Fibroblast of skin of right biceps (primary cell): ENCODE measurements around the gene FTCD.
A peak's percentile ranks its signal among the peaks of the same experiment; 100 is the strongest.
"Not testable (repeated sequence)": the region's sequence is repeated elsewhere in the genome, so short reads cannot be mapped to it uniquely, and the experiment has no call there.

Source experiments
- DNase-seq: peaks from one replicate; pipeline ENCODE4 v3.0.0-alpha.2; 2013

FTCD gene

GRCh38 chr21:46170436-46171193, 15.2 kb upstream of the FTCD start:
- not testable (repeated sequence) for DNase-seq

DNA sequence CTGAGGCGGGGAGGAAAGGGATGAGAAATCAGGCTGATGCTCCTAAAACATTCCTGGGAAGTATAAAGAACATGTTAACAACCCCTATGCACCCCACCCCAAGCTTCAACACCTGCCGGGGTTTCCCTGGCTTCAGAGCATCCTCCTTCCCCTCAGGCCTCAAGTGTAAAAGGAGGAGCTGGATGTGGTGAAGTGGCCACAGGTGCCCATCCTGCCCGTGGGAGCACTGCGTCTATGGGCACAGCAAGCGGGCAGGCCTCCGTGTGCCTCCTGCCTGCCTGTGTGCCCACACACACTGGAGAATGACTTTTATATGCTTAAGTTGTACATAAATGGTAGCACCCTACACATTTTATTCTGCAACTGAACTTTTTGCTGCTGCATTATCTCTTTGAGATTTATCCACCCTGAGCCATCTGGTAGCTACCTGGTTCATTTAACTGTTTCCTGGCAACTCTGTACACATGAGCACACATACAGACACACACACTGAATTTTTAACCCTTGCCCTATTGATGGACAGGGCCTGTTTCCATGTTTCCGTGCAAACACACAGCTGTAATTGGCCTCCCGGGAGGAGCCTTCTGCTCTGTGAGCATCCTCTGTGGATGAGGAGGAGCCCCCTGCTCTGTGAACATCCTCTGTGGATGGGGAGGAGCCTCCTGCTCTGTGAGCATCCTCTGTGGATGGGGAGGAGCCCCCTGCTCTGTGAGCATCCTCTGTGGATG, 13.4 kb upstream of the FTCD start:
- DNase-seq = no peak

DNA sequence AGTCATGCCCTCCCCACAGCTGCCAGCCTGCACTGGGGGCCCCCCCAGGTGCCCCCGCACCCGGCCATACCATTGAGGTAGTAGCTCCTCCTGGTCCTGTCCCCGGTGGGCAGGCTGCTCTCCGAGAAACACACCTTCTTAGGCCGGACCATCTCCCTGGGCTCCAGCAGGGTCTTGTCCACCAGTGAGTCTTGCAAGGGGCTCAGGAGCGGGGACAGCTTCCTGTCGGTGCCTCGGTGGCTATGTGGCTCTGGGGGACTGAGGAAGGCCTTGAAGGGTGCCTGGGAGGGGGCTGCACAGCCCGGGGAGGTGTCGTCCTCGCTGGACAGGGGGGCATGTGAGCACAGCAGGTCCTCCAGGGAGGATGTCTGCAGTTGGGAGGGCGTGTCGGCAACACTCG, 12.9 kb upstream of the FTCD start:
- no peak for DNase-seq

GRCh38 chr21:46165098-46165497, 9.7 kb upstream of the FTCD start:
- DNase-seq = no peak

DNA sequence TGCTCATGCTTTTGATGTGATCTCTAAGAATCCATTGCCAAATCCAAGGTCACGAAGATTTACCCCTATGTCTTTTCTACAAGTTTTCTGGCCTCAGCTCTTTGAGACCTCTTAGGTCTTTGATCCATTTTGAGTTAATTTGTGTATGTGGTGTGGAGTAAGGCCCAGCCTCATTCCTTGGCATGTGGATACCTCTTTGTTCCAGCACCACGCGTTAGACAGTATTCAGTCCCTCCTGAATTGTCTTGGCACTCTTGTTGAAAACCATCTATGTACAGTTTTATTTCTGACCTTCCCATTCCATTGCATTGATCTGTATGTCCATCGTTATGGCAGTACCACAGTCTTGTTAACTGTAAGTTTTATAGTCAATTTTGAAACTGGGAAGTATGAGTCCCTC, 8.0 kb upstream of the FTCD start:
- no peak for DNase-seq

DNA sequence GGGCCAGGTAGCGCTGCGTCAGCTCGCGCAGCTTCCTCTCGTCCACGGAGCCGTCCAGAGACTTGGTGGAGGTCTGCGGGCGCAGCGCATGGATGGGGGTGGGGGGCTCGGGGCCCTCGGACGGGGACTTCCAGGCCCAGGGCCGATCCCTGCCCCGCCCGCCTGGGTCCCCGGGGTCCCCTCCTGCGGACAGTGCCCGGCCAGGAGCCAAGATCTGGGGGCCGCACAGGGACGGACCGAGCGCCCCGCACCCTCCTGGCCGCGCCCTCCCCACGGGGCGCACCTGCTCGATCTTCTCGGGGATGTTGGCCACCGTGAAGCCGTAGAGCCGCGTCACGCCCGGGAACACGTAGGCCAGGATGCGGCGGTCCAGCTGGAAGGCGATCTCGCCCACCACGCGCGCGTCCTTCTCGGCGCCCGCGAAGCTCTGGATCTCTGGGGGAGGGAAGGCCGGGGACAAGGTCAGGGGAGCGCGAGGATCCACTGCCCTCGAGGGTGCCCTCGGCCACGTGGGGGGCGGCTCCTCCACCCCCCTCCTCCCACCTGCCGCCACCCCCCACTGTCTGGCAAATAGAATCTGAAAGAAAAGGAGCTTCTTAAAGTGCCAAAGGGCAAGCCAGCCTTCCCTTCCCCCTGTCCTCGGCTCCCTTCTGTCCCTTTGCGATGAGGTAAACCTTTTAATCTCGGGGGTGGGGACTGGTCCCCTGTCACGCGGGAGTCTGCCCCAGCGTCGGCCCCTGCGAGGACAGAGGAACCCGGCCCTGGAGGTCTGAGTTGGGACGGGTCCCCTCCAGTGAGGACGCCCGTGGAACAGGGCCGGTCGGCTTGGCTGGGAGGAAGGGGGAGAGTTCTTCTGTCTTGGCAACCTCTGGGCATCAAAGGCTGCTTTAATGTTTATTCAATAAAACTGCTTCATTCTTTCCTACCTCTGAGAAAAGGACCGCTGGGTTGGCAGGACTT, 6.5 kb upstream of the FTCD start:
- no peak for DNase-seq

DNA sequence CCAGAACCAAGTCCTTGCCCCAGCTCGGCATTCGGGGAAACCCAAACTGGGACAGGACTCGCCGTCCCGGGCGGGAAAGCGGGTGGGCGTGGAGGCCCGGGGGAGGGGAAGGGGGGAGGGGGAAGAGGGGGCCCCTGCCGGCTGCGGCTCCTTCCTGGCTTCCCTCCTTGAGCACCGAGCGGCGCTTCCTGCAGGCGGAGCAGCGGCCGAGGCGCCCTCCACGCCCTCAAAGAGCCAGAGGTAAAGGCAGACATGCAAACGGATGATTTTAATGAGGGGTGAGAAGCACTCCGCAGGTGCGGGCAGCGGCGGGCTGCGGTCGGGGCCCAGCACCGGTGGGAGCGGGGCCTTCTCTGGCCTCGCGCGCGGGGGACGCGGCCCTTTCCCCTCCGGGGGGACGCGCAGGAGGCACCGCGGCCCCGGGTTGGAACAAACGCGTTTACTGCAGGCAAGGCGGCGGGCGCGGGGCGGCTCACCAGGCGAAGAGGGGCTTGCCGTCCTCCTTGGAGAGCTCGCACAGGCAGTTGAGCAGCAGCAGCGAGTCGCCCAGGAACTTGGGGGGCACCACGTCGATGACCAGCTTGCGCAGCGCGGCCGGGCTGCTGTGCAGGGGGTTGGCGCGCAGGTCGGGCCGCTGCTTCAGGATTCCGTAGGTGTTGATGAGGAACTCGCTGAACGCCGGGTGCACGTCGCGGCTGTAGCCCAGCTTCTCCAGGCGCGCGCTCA, 5.7 kb upstream of the FTCD start:
- DNase-seq = no peak

DNA sequence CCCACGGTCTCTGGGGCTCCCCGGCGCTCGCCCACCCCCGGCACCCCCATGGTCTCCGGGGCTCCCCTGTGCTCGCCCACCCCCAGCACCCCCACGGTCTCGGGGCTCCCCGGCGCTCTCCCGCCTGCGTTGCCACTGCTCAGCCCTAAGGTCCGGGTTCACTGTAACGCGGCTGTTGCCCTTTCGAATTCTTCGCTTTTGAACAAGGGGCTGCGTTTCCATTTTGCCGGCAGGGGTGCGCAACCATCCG, 5.2 kb upstream of the FTCD start:
- DNase-seq = no peak

DNA sequence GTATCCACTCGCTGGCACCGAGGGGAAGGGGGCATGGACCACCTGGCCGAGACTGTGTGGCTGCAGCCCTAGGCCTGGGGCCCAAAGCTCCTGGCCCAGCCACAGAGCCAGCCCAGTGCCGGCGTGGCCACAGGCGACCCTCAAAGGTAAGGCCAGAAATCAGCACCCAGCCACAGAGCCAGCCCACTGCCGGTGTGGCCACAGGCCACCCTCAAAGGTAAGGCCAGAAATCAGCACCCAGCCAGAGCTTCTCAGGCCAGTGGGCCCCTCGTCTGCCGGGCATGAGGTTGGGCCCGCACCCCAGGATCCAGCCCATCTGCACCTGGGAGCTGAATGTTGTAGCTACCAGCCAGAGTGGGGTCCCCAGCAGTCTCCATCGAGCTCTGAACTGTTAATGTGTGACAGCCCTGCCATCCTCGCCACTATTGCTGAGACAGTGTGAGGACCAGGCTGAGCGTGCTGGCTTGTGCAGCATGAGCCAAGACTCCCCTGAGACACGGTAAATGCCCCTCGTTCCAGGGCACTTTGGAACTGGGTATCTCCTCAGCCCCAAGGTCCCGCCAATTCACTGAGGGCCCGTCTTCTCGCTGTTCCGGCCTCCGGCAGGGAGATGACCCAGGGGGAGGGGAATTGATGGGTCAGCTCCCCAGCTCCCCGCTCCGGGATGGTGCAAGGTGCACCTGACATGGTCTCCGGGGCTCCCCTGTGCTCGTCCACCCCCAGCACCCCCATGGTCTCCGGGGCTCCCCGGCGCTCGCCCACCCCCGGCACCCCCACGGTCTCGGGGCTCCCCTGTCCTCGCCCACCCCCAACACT, 4.7 kb upstream of the FTCD start:
- DNase-seq = no peak

GRCh38 chr21:46159390-46159789, 4.0 kb upstream of the FTCD start:
- no peak for DNase-seq

GRCh38 chr21:46158666-46159300, 3.4 kb upstream of the FTCD start:
- DNase-seq = no peak

DNA sequence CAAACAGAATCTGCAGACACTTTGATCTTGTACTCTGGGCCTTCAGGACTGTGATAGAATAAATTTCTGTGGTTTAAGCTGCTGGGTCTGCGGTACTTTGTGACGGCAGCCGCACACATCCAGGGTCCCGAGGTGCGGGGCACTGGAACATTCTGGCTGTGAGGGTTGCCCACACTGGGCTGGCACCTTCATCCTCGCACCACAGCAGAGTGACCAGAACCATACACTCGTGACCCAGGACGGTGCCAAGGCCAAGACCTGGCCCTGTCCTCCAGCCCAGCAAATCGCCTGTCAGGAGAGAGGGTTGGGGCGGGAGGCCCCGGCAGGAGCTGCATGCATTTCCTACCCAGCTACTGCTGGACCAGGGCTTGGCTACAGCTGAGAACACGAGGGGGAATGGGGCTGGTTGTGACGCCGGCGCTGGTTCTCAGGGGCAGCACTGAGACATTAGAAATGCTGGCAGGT, 2.6 kb upstream of the FTCD start:
- no peak for DNase-seq

DNA sequence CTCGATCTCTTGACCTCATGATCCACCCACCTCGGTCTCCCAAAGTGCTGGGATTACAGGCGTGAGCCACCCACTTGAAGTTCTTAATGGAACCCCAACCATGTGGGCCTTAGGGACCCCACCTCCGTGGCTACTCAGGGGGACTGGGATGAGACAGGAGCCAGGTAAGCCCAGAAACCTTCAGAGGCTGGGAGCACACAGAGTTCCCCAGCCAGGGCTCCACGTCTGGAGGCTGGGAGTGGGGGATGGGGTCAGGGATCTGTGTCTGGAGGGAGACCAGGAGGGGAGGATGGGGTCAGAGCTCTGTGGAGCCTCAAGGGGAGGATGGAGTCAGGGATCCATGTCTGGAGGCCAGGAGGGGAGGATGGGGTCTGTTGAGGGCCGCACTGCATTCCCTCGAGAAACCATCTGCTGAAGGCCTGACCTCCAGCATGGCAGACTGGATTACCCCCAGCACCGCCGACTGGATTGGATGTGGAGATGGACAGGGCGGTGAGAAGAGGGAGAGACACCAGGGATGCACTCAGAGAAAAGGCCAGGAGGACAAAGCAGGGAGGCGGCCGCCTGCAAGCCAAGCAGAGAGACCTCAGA, 2.1 kb upstream of the FTCD start:
- DNase-seq = no peak

- DNase-seq = no peak
These were observed 1.3 kb upstream of the FTCD start for GRCh38 chr21:46156678-46157077.

GRCh38 chr21:46156378-46156645, 933 bp upstream of the FTCD start:
- no peak for DNase-seq

- no peak for DNase-seq
These were observed 345 bp downstream of the FTCD start for GRCh38 chr21:46154955-46155513.

DNA sequence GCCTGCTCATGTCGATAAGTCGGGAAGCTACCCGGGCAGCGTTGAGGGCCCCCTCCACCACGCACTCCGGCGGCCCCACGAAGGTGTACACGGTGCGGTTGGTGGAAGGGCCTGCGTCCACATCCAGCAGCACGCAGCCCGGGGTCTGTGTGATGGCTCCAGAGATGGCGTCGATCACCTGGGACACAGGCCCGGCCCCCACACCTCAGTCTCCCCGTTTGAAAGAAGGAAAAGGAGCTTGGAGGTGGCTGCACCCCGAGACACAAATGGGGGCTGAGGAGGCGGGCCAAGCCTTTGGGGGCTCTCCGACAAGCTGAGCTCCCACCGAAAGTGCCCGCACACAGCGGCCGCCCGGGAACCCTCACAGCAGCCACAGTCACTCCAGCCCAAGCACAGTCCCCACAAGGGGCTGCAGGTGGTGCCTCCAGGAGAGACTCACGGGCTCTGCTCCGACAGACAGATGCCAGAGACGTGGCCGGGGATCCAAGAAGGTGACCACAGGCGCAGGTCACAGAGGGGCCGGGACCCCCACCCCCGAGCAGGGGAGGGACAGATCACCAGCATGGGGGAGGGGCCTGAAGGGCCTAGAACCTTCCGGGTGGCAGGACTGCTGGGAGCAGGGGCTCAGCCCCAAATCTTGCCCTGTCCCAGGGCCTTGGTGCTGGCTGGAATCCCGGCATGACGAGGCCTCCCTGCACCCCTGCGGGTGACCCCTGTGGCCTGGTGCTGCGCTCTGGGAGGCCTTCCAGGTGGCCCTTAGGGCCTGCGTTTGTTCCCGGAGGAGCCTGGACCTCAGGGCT, 1.0 kb downstream of the FTCD start:
- no peak for DNase-seq

GRCh38 chr21:46153247-46154154, 1.9 kb downstream of the FTCD start:
- DNase-seq = peak; percentile 52

- DNase-seq = no peak
These were observed 2.5 kb downstream of the FTCD start for GRCh38 chr21:46152927-46153246.
